ENCODE results near the gene LRRC66. TPM values are rescaled to one million over a fixed set of nuclear protein-coding genes. Genes with fewer than 3 reads are reported as not detected.

The LRRC66 gene
- total RNA-seq, 1 donor from 2014 or later: 1.1 TPM

GRCh38 chr4:52032005-52032404, 11.8 kb upstream of the LRRC66 start:
- H3K27ac Mint-ChIP-seq: no peak overlapping the region
- no peak overlapping the region for H3K4me3 Mint-ChIP-seq
- TF ChIP-seq, protein P1, sequence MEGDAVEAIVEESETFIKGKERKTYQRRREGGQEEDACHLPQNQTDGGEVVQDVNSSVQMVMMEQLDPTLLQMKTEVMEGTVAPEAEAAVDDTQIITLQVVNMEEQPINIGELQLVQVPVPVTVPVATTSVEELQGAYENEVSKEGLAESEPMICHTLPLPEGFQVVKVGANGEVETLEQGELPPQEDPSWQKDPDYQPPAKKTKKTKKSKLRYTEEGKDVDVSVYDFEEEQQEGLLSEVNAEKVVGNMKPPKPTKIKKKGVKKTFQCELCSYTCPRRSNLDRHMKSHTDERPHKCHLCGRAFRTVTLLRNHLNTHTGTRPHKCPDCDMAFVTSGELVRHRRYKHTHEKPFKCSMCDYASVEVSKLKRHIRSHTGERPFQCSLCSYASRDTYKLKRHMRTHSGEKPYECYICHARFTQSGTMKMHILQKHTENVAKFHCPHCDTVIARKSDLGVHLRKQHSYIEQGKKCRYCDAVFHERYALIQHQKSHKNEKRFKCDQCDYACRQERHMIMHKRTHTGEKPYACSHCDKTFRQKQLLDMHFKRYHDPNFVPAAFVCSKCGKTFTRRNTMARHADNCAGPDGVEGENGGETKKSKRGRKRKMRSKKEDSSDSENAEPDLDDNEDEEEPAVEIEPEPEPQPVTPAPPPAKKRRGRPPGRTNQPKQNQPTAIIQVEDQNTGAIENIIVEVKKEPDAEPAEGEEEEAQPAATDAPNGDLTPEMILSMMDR (conservative IDR thresholded peaks at IDR 0.05): no peak
- DNase-seq (ENCODE audit: extremely low spot score, unreplicated experiment): no peak
- H3K27me3 Mint-ChIP-seq: no peaks in the 10 kb centered on the region
- peaks cover 18% of the 10 kb centered on the region for H3K4me1 Mint-ChIP-seq (ENCODE audit: unreplicated experiment)
- no peaks in the 10 kb centered on the region for H3K9me3 Mint-ChIP-seq
- H3K36me3 Mint-ChIP-seq: peaks cover 47% of the 10 kb centered on the region

DNA sequence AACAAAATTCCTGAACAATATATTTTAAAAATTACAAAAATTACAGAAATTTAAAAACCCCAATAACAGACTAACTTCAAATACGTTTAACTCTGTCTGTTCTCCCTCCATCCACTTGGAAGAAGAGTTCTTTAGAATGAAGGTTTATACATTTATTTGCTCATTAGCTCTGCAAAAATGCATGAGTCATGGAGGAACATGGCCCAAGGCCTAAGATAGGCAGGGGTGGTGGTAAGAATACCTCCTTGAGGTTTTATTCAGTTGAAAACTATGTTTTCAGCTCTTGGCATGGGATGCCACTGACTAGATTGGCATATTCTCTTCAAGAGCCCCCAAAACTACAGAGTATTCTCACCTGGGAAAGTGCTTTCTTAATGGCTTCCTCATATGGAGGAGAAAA, 8.8 kb upstream of the LRRC66 start:
- no peaks in the 10 kb centered on the region for H3K27me3 Mint-ChIP-seq
- no peaks in the 10 kb centered on the region for H3K9me3 Mint-ChIP-seq
- no peak for DNase-seq (ENCODE audit: extremely low spot score, unreplicated experiment)
- no peak overlapping the region for H3K27ac Mint-ChIP-seq
- TF ChIP-seq, protein P1 (conservative IDR thresholded peaks at IDR 0.05): no peak
- peaks cover 44% of the 10 kb centered on the region for H3K36me3 Mint-ChIP-seq
- no peak overlapping the region for H3K4me3 Mint-ChIP-seq
- no peaks in the 10 kb centered on the region for H3K4me1 Mint-ChIP-seq (ENCODE audit: unreplicated experiment)

GRCh38 chr4:52017814-52018213, 2.3 kb downstream of the LRRC66 start:
- H3K9me3 Mint-ChIP-seq: no peaks in the 10 kb centered on the region
- no peaks in the 10 kb centered on the region for H3K27me3 Mint-ChIP-seq
- H3K27ac Mint-ChIP-seq: no peak overlapping the region
- DNase-seq (ENCODE audit: extremely low spot score, unreplicated experiment): no peak
- no peaks in the 10 kb centered on the region for H3K4me1 Mint-ChIP-seq (ENCODE audit: unreplicated experiment)
- peaks cover 12% of the 10 kb centered on the region for H3K36me3 Mint-ChIP-seq
- TF ChIP-seq, protein P1 (conservative IDR thresholded peaks at IDR 0.05): no peak
- H3K4me3 Mint-ChIP-seq: peak overlapping the region; percentile 18

DNA sequence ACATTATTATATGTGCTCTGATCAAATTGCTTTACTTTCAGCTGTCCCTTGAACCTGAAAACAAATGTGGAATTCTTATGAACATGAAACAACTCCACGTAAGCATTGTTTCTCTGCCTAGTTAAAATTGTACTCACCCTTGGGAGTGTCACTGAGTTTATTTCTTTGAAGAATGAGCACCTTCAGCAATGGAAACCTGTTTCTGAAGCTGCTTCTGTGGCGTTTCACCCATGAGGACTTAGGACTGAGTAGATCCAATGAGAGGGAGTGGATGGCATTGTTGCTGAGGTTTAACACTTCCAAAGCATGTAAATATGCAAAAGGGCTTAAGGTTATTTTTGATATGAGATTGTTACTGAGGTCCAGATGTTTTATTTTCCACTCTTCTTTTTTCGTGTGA, 3.2 kb downstream of the LRRC66 start:
- Mint-ChIP-seq H3K27ac (peak overlapping the region; percentile 12), H3K9me3 (no peaks in the 10 kb centered on the region), H3K4me1 (ENCODE audit: unreplicated experiment) (no peaks in the 10 kb centered on the region), H3K36me3 (peaks cover 14% of the 10 kb centered on the region), H3K4me3 (no peak overlapping the region), H3K27me3 (no peaks in the 10 kb centered on the region)
- TF ChIP-seq, protein P1 (conservative IDR thresholded peaks at IDR 0.05): no peak
- DNase-seq (ENCODE audit: extremely low spot score, unreplicated experiment): no peak

- Mint-ChIP-seq H3K9me3 (no peaks in the 10 kb centered on the region), H3K36me3 (peaks cover 16% of the 10 kb centered on the region), H3K4me3 (no peak overlapping the region), H3K4me1 (ENCODE audit: unreplicated experiment) (no peaks in the 10 kb centered on the region), H3K27ac (peak overlapping the region; percentile 27), H3K27me3 (no peaks in the 10 kb centered on the region)
- TF ChIP-seq, protein P1 (conservative IDR thresholded peaks at IDR 0.05): peak; percentile 20
- no peak for DNase-seq (ENCODE audit: extremely low spot score, unreplicated experiment)
Measured at GRCh38 chr4:52015366-52015765, 4.8 kb downstream of the LRRC66 start.

DNA sequence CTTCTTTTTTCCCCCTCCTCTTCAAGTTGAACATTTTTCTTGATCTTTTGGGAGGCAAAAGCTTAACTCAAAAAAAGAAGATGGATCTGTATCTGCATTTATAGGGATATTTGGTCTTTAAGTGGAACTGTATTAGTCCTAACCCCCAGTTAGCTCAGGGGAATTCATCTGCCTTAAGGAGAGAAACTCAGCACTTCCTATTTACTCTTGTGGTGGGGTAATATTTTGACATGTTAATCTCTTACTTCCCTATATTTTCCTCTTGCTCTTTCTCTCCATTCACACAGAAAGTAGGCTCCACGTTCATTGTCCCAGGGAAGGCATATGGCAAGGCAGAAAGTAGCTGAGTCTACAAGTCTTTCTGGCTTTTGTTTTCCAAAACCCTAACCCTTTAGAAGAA, 5.3 kb downstream of the LRRC66 start:
- Mint-ChIP-seq H3K27ac (peak overlapping the region; percentile 27), H3K4me3 (no peak overlapping the region), H3K27me3 (no peaks in the 10 kb centered on the region), H3K36me3 (peaks cover 13% of the 10 kb centered on the region), H3K4me1 (ENCODE audit: unreplicated experiment) (no peaks in the 10 kb centered on the region), H3K9me3 (no peaks in the 10 kb centered on the region)
- TF ChIP-seq, protein P1 (conservative IDR thresholded peaks at IDR 0.05): no peak
- DNase-seq (ENCODE audit: extremely low spot score, unreplicated experiment): no peak

Measured in type B pancreatic cell (in vitro differentiated cells).